Epithelial cell of proximal tubule (primary cell): Measurements from ENCODE around the gene CDH13. TPM values are rescaled to one million over a fixed set of nuclear protein-coding genes. Genes with fewer than 3 reads are reported as not detected.

ENCODE experiments used
- DNase-seq: peaks from one replicate; pipeline ENCODE4 v3.0.0-alpha.2; 2011; ENCODE audit warnings: low read depth
- H3K4me3 ChIP-seq: 2 replicates; pipeline ENCODE4 v1.5.1; 2011; ENCODE audit warnings: low read depth, mild to moderate bottlenecking, low read length
- total RNA-seq: library from RNA; depleted of rRNA; stranded (reverse); fragments of >200 nt; gene quantifications from 2 replicates; pipeline ENCODE4 v1.2.3, GENCODE V29; 2015
- TF ChIP-seq, protein P1 (sequence below): conservative IDR thresholded peaks from 2 replicates; pipeline ENCODE4 v1.5.1; 2012; ENCODE audit warnings: low read depth, mild to moderate bottlenecking, low read length

Gene CDH13
- total RNA-seq, 1 donor from 2014 or later, result 85.4 TPM

DNA sequence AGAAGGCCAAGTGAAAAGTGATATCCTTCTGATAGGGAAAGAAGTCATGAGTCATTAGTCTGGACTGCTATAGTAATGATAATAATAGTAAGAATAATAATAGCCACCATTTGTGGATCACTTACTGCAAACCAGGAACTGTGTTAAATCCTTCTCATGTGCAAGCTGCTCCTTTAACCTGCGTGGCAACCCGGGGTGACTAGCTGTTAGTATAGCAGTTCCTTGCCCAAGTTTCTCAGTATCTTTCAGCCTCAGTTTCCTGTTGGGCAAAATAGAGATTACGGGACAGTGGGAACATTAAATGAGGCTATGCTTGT, 129.5 kb downstream of the CDH13 start:
- no peak for DNase-seq

DNA sequence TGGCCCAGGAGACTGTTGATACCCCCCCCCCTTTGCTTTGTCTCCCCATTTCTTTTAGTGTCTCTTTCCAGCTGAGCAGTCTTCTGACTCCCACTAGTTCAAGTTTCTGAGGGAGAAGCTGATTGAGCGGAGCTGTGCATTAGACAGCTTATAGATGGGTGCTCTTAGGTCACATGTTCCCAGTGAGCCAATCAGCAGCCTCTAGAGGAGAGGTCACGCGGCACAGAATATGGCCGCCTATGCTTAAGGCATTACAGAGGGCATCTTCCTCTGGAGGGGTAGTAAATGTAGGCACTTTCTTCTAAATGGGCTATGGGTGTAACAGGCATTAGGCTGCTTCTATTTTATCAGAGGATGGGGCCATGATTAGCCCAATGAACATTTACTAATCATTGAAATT, 131.6 kb downstream of the CDH13 start:
- no peak for DNase-seq
- TF ChIP-seq, protein P1, sequence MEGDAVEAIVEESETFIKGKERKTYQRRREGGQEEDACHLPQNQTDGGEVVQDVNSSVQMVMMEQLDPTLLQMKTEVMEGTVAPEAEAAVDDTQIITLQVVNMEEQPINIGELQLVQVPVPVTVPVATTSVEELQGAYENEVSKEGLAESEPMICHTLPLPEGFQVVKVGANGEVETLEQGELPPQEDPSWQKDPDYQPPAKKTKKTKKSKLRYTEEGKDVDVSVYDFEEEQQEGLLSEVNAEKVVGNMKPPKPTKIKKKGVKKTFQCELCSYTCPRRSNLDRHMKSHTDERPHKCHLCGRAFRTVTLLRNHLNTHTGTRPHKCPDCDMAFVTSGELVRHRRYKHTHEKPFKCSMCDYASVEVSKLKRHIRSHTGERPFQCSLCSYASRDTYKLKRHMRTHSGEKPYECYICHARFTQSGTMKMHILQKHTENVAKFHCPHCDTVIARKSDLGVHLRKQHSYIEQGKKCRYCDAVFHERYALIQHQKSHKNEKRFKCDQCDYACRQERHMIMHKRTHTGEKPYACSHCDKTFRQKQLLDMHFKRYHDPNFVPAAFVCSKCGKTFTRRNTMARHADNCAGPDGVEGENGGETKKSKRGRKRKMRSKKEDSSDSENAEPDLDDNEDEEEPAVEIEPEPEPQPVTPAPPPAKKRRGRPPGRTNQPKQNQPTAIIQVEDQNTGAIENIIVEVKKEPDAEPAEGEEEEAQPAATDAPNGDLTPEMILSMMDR, result no peak
- no peak overlapping the region for H3K4me3 ChIP-seq

More for the DNA sequence above, 129.5 kb downstream of the CDH13 start:
- H3K4me3 ChIP-seq, result no peak overlapping the region
- TF ChIP-seq, protein P1, result no peak

DNA sequence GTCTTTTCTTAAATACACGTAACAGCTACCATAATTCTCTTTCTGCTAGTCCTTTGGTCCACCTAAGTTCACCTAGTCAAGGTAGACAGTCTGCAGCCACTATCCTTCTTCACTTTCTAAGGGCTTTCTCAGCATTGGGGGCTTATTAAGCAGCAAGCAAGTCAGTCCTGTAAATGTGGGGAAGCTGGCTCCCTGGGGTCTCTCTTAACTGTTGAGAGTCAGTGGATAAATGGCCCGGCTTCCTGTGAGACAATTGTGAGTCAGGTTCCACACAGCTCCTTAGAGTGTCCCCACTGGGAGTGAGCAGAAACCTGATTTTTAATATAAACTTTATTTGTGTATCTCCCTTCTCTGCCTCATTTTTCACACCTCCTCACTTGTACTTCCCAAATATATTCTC, 132.1 kb downstream of the CDH13 start:
- no peak overlapping the region for H3K4me3 ChIP-seq
- TF ChIP-seq, protein P1, result no peak
- DNase-seq, result no peak

DNA sequence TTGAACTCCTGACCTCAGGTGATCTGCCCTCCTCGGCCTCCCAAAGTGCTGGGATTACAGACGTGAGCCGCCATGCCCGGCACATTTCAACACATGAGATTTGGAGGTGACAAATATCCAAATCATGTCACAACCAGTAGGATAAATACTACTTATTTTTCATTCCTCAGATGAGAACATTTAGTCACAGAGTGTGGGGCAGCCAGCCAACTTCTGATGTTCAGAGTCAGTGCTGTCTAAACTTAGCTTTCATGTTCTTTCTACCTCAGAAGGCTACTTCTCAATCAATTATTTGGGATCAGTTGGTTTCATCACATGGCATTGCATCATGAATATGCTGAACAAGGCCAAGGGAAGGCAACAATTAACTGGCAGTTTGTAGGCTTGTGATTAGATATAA, 134.5 kb downstream of the CDH13 start:
- peak; percentile 40 for DNase-seq
- H3K4me3 ChIP-seq, result no peak overlapping the region
- TF ChIP-seq, protein P1, result no peak

DNA sequence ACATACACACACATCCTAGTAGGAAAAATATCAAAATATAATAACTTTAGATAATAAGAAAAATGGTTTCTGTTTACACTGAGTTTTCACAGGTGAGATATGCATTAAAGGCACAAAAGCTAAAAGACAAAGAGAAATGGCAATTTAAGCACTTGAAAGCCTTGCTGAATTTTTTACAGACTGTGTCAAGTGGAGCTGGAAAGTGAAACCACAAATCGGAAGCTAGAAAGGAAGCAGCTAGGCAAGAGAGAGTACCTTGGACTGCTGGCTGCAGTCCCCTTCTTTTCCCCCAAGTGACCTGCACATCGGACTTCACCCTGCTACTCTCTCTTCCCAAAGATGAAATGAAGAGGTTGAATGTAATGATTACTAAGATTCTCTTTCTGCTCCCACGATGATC, 135.1 kb downstream of the CDH13 start:
- peak overlapping the region; percentile 43 for H3K4me3 ChIP-seq
- TF ChIP-seq, protein P1, result no peak
- DNase-seq, result no peak

DNA sequence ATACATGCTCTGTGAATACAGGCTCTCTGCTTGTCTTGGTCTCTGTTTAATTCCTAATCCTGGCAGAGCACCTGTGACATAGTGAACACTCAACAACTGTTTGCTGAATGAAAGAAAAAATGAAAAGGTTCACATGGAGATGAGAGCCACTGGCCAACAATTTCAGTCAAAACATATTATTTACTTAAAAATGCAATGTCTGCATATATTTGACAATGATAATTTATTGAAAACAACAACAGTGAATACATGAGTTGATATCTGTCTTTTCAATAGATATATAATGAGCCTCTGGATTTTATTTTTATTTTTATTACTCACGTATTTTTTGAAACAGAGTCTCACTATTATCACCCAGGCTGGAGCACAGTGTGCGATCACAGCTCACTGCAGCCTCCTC, 136.6 kb downstream of the CDH13 start:
- H3K4me3 ChIP-seq, result no peak overlapping the region
- TF ChIP-seq, protein P1, result no peak
- no peak for DNase-seq

DNA sequence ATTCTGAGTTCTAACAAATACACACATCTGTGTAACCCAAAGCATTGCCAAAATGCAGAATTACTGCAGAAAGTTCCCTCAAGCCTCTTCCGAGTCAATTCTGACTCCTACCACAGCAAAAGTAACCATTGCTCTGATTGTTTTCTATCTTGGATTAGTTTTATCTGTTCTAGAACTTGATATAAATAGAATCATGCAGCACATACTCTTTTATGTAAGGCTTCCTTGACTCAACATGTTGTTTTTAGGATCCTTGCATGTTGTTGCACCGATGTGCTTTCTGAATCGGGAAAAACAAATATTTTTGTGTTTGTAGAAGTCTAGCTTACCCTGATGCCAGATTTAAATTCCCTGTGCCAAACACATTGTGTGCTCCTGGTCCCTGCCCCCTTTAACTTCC, 140.4 kb downstream of the CDH13 start:
- TF ChIP-seq, protein P1, result no peak
- DNase-seq, result no peak
- no peak overlapping the region for H3K4me3 ChIP-seq
